Fibroblast of mammary gland (primary cell): ENCODE results near the gene BICRAL.

Source experiments
- DNase-seq: peaks from one replicate; pipeline ENCODE4 v3.0.0-alpha.2; 2010; ENCODE audit warnings: low read depth
- H3K4me3 ChIP-seq: 2 replicates; pipeline ENCODE4 v1.5.1; 2011; ENCODE audit warnings: low read depth, mild to moderate bottlenecking, low read length, moderate library complexity; ENCODE audit not compliant: control insufficient read depth
- CTCF ChIP-seq: conservative IDR thresholded peaks from 2 replicates; pipeline ENCODE4 v1.5.1; 2011; ENCODE audit warnings: low read depth, low read length, inconsistent platforms; ENCODE audit not compliant: control insufficient read depth, insufficient read depth

The BICRAL gene

GRCh38 chr6:42784717-42785498 is 3.1 kb downstream of the BICRAL start:
- DNase-seq, result no peak
- TF ChIP-seq CTCF, result no peak
- peak overlapping the region; percentile 78 for H3K4me3 ChIP-seq

DNA sequence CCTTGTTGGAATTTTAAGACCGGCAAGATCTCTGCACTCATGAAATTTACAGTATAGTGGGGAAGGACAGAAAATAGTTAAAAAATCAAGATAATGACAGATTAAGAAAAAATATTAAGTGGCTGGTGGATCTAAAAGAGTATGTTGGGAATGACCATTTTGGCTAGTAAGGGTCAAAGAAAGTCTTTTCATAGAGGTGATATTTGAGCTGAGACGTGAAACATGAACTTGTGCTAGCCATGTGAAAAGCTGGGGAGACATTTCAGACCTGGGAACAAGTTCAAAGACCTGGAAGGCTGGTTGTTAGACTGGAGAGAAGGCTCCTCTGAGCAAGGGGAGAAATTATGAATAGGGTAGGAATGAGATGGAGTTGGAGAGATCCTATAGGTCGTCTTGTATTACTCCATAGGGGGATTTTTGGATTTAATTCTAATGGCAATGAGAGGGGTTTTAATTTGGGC is 4.7 kb downstream of the BICRAL start:
- DNase-seq, result no peak
- TF ChIP-seq CTCF, result no peak
- H3K4me3 ChIP-seq, result no peak overlapping the region

GRCh38 chr6:42787063-42787472 is 5.2 kb downstream of the BICRAL start:
- no peak for TF ChIP-seq CTCF
- DNase-seq, result no peak
- H3K4me3 ChIP-seq, result no peak overlapping the region

DNA sequence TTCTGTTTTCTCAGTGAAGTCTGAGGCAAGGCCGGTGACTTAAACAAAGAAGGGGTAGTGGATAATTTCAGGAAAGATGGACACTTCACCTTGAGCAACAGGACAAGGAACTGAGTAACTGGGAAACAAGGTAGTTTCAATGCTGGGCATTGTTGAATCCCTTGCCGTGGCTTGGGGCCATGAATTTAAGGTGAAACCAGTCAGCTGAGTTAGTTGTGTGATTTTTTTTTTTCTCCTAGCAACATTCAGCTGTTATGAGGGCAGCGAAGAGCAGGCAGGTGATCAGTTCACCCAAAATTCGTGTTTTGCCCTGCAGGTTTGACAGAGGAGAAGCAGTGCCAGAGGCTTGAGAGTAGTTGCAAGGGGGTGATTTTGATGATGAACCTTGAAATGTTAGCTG is 6.8 kb downstream of the BICRAL start:
- no peak overlapping the region for H3K4me3 ChIP-seq
- no peak for TF ChIP-seq CTCF
- no peak for DNase-seq

GRCh38 chr6:42790549-42791181 is 8.8 kb downstream of the BICRAL start:
- no peak for TF ChIP-seq CTCF
- H3K4me3 ChIP-seq, result no peak overlapping the region
- DNase-seq, result no peak

- no peak overlapping the region for H3K4me3 ChIP-seq
- DNase-seq, result peak; percentile 38
- TF ChIP-seq CTCF, result no peak
Measured at GRCh38 chr6:42791706-42792320, 10.0 kb downstream of the BICRAL start.
